ENCODE results near the gene MRPL22.
"Not testable (repeated sequence)": the region's sequence is repeated elsewhere in the genome, so short reads cannot be mapped to it uniquely, and the experiment has no call there.

The MRPL22 gene

DNA sequence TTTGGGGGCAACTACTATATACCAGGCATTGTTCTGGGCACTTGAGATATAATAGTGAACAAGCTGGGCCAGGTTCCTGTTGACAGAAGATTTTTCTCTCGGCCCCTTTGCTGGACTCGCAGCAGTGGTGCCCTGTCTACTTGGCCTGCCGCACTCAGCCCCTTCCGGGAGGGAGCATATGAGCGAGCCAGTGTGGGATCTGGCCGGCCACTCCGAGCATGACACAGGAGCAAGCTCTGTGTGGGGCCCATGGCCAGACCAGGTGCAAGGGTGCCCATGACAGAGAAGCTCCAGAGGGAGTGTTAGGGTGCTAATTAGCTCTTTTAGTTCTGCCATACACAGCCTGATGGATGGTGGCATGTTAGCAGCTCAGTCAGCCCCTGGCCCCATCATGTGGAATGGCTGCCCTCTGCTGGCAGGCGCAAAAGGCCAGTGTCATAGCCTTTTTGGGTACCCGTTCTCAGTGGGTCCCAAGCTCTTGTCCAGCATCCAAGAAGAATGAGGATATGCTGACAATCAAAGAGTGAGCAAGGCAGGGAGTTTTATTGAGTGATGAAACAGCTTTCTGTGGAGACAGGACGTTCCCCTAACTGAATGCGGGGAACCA is 63.4 kb downstream of the MRPL22 start:
- peak; percentile 14 for DNase-seq
- Histone ChIP-seq H3K9ac (ENCODE audit: low read length) (no peak overlapping the region), H4K91ac (ENCODE audit: low read length) (no peak overlapping the region), H3K14ac (ENCODE audit: low read length in 2 of 2) (no peak overlapping the region), H4K8ac (ENCODE audit: low read length) (no peak overlapping the region), H2BK120ac (ENCODE audit: low read depth, low read length) (no peak overlapping the region), H3K9me3 (ENCODE audit: control insufficient read depth, low read length) (no peaks in the 10 kb centered on the region), H3K4me2 (ENCODE audit: low read length, poor library complexity, severe bottlenecking) (no peak overlapping the region), H2AK5ac (ENCODE audit: low read length, severe bottlenecking) (no peak overlapping the region), H3K79me1 (replicated peaks; ENCODE audit: low read length, poor library complexity, severe bottlenecking) (no peaks in the 10 kb centered on the region), H3K36me3 (ENCODE audit: control insufficient read depth in 1 of 2, insufficient read depth in 2 of 2, low read depth in 1 of 2, low read length in 2 of 2) (no peaks in the 10 kb centered on the region), H2BK5ac (ENCODE audit: low read depth, low read length, poor library complexity, severe bottlenecking) (no peak overlapping the region), H3K4me3 (ENCODE audit: insufficient read depth in 1 of 2, low read depth in 1 of 2, low read length in 2 of 2) (no peak overlapping the region), H3K27me3 (ENCODE audit: control insufficient read depth in 1 of 2, insufficient read depth in 1 of 2, low read length in 2 of 2) (peaks cover 0 to 14% of the 10 kb centered on the region in 2 experiments), H2AFZ (ENCODE audit: low read depth, low read length) (no peak overlapping the region), H3K23ac (ENCODE audit: low read length in 2 of 2) (no peak overlapping the region), H2BK15ac (ENCODE audit: low read depth, poor library complexity, severe bottlenecking) (no peak overlapping the region), H3K4me1 (ENCODE audit: control insufficient read depth, insufficient read depth, low read depth, low read length) (no peaks in the 10 kb centered on the region), H3K4ac (ENCODE audit: low read depth in 1 of 2, low read length in 2 of 2) (no peak overlapping the region), H2BK12ac (ENCODE audit: low read length in 2 of 2) (no peak overlapping the region), H3K27ac (ENCODE audit: low read length, poor library complexity, severe bottlenecking) (no peak overlapping the region), H3K18ac (ENCODE audit: low read depth in 1 of 2, low read length in 2 of 2) (no peak overlapping the region)
- WGBS = 61% methylated on average over 11 of the region's 11 CpGs

GRCh38 chr5:155006265-155006664 is 65.4 kb downstream of the MRPL22 start:
- no CpG with 5 or more reads among the region's 1 CpG for WGBS

DNA sequence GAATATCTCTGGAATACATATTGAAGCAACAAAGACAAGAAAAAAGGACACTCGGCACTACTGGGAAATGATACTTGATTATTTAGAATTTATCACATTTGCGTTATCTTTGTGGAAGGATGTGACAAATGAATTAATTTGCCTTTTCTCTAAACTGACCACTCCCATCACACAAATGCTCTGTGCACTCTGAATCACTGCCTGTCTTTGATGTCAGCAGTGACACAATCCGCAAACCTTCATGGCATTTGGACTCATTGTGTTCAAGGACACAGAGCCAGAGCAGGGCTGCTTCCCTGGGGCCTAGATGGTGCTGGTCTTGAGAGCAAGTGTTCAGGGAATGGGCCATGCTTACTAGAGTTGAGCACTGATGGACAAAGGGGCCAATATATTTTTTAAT is 67.8 kb downstream of the MRPL22 start:
- H3K18ac ChIP-seq (ENCODE audit: low read depth in 1 of 2, low read length in 2 of 2) = no peak overlapping the region
- no peaks in the 10 kb centered on the region for H3K79me1 ChIP-seq (replicated peaks; ENCODE audit: low read length, poor library complexity, severe bottlenecking)
- H2AK5ac ChIP-seq (ENCODE audit: low read length, severe bottlenecking) = no peak overlapping the region
- H2BK5ac ChIP-seq (ENCODE audit: low read depth, low read length, poor library complexity, severe bottlenecking) = no peak overlapping the region
- DNase-seq = no peak
- no peak overlapping the region for H2BK120ac ChIP-seq (ENCODE audit: low read depth, low read length)
- no peak overlapping the region for H4K8ac ChIP-seq (ENCODE audit: low read length)
- no peak overlapping the region for H2BK12ac ChIP-seq (ENCODE audit: low read length in 2 of 2)
- no peak overlapping the region for H3K27ac ChIP-seq (ENCODE audit: low read length, poor library complexity, severe bottlenecking)
- H4K91ac ChIP-seq (ENCODE audit: low read length) = no peak overlapping the region
- peaks cover 0 to 14% of the 10 kb centered on the region in 2 experiments for H3K27me3 ChIP-seq (ENCODE audit: control insufficient read depth in 1 of 2, insufficient read depth in 1 of 2, low read length in 2 of 2)
- H3K4me2 ChIP-seq (ENCODE audit: low read length, poor library complexity, severe bottlenecking) = no peak overlapping the region
- 93% methylated on average over 2 of the region's 3 CpGs for WGBS
- H3K4me1 ChIP-seq (ENCODE audit: control insufficient read depth, insufficient read depth, low read depth, low read length) = no peaks in the 10 kb centered on the region
- H3K4ac ChIP-seq (ENCODE audit: low read depth in 1 of 2, low read length in 2 of 2) = no peak overlapping the region
- H3K23ac ChIP-seq (ENCODE audit: low read length in 2 of 2) = no peak overlapping the region
- H3K14ac ChIP-seq (ENCODE audit: low read length in 2 of 2) = no peak overlapping the region
- H3K9me3 ChIP-seq (ENCODE audit: control insufficient read depth, low read length) = no peaks in the 10 kb centered on the region
- H3K4me3 ChIP-seq (ENCODE audit: insufficient read depth in 1 of 2, low read depth in 1 of 2, low read length in 2 of 2) = no peak overlapping the region
- H3K9ac ChIP-seq (ENCODE audit: low read length) = no peak overlapping the region
- no peak overlapping the region for H2BK15ac ChIP-seq (ENCODE audit: low read depth, poor library complexity, severe bottlenecking)
- H2AFZ ChIP-seq (ENCODE audit: low read depth, low read length) = no peak overlapping the region
- H3K36me3 ChIP-seq (ENCODE audit: control insufficient read depth in 1 of 2, insufficient read depth in 2 of 2, low read depth in 1 of 2, low read length in 2 of 2) = no peaks in the 10 kb centered on the region

More at GRCh38 chr5:155006265-155006664, 65.4 kb downstream of the MRPL22 start:
- H3K4ac ChIP-seq (ENCODE audit: low read depth in 1 of 2, low read length in 2 of 2); H3K4me3 ChIP-seq (ENCODE audit: insufficient read depth in 1 of 2, low read depth in 1 of 2, low read length in 2 of 2); H3K9ac ChIP-seq (ENCODE audit: low read length); H3K27ac ChIP-seq (ENCODE audit: low read length, poor library complexity, severe bottlenecking); H2BK120ac ChIP-seq (ENCODE audit: low read depth, low read length); H3K4me2 ChIP-seq (ENCODE audit: low read length, poor library complexity, severe bottlenecking); H2AFZ ChIP-seq (ENCODE audit: low read depth, low read length); H3K23ac ChIP-seq (ENCODE audit: low read length in 2 of 2); H2BK5ac ChIP-seq (ENCODE audit: low read depth, low read length, poor library complexity, severe bottlenecking); H3K9me3 ChIP-seq (ENCODE audit: control insufficient read depth, low read length); H4K8ac ChIP-seq (ENCODE audit: low read length); H3K36me3 ChIP-seq (ENCODE audit: control insufficient read depth in 1 of 2, insufficient read depth in 2 of 2, low read depth in 1 of 2, low read length in 2 of 2); H3K79me1 ChIP-seq (replicated peaks; ENCODE audit: low read length, poor library complexity, severe bottlenecking); H4K91ac ChIP-seq (ENCODE audit: low read length); H2BK15ac ChIP-seq (ENCODE audit: low read depth, poor library complexity, severe bottlenecking); H3K18ac ChIP-seq (ENCODE audit: low read depth in 1 of 2, low read length in 2 of 2); H3K14ac ChIP-seq (ENCODE audit: low read length in 2 of 2); DNase-seq; H2AK5ac ChIP-seq (ENCODE audit: low read length, severe bottlenecking); H3K4me1 ChIP-seq (ENCODE audit: control insufficient read depth, insufficient read depth, low read depth, low read length); H2BK12ac ChIP-seq (ENCODE audit: low read length in 2 of 2): not testable (repeated sequence)
- H3K27me3 ChIP-seq (ENCODE audit: control insufficient read depth in 1 of 2, insufficient read depth in 1 of 2, low read length in 2 of 2) = peaks cover 0 to 14% of the 10 kb centered on the region in 2 experiments

GRCh38 chr5:155010881-155011280 is 70.0 kb downstream of the MRPL22 start:
- no peak overlapping the region for H3K27ac ChIP-seq (ENCODE audit: low read length, poor library complexity, severe bottlenecking)
- no peaks in the 10 kb centered on the region for H3K36me3 ChIP-seq (ENCODE audit: control insufficient read depth in 1 of 2, insufficient read depth in 2 of 2, low read depth in 1 of 2, low read length in 2 of 2)
- H3K4me1 ChIP-seq (ENCODE audit: control insufficient read depth, insufficient read depth, low read depth, low read length) = no peaks in the 10 kb centered on the region
- H3K4me3 ChIP-seq (ENCODE audit: insufficient read depth in 1 of 2, low read depth in 1 of 2, low read length in 2 of 2) = no peak overlapping the region
- H3K79me1 ChIP-seq (replicated peaks; ENCODE audit: low read length, poor library complexity, severe bottlenecking) = no peaks in the 10 kb centered on the region
- H3K27me3 ChIP-seq (ENCODE audit: control insufficient read depth in 1 of 2, insufficient read depth in 1 of 2, low read length in 2 of 2) = peaks cover 0 to 4% of the 10 kb centered on the region in 2 experiments
- no peak overlapping the region for H2BK15ac ChIP-seq (ENCODE audit: low read depth, poor library complexity, severe bottlenecking)
- no peak overlapping the region for H2BK5ac ChIP-seq (ENCODE audit: low read depth, low read length, poor library complexity, severe bottlenecking)
- H4K91ac ChIP-seq (ENCODE audit: low read length) = no peak overlapping the region
- H3K4me2 ChIP-seq (ENCODE audit: low read length, poor library complexity, severe bottlenecking) = no peak overlapping the region
- no peak overlapping the region for H4K8ac ChIP-seq (ENCODE audit: low read length)
- no peak overlapping the region for H3K4ac ChIP-seq (ENCODE audit: low read depth in 1 of 2, low read length in 2 of 2)
- H2AK5ac ChIP-seq (ENCODE audit: low read length, severe bottlenecking) = no peak overlapping the region
- no peak overlapping the region for H2BK120ac ChIP-seq (ENCODE audit: low read depth, low read length)
- no peak overlapping the region for H3K14ac ChIP-seq (ENCODE audit: low read length in 2 of 2)
- no peak overlapping the region for H3K18ac ChIP-seq (ENCODE audit: low read depth in 1 of 2, low read length in 2 of 2)
- no peak overlapping the region for H2BK12ac ChIP-seq (ENCODE audit: low read length in 2 of 2)
- no peak overlapping the region for H3K23ac ChIP-seq (ENCODE audit: low read length in 2 of 2)
- DNase-seq = no peak
- H2AFZ ChIP-seq (ENCODE audit: low read depth, low read length) = no peak overlapping the region
- H3K9me3 ChIP-seq (ENCODE audit: control insufficient read depth, low read length) = no peaks in the 10 kb centered on the region
- WGBS = 81% methylated on average over 2 of the region's 3 CpGs
- H3K9ac ChIP-seq (ENCODE audit: low read length) = no peak overlapping the region

All from mesenchymal stem cell (in vitro differentiated cells and primary cell).